GM12873 (cell line): Measurements from ENCODE around the gene PCDHGB7.

Source experiments
- TF ChIP-seq, protein P1 (sequence below): IDR thresholded peaks from 2 replicates; pipeline ENCODE4 v1.5.1; 2012; ENCODE audit warnings: low read depth, mild to moderate bottlenecking, moderate library complexity, low read length, control low read depth; ENCODE audit not compliant: insufficient read depth; ENCODE audit errors: missing control alignments

The PCDHGB7 gene

DNA sequence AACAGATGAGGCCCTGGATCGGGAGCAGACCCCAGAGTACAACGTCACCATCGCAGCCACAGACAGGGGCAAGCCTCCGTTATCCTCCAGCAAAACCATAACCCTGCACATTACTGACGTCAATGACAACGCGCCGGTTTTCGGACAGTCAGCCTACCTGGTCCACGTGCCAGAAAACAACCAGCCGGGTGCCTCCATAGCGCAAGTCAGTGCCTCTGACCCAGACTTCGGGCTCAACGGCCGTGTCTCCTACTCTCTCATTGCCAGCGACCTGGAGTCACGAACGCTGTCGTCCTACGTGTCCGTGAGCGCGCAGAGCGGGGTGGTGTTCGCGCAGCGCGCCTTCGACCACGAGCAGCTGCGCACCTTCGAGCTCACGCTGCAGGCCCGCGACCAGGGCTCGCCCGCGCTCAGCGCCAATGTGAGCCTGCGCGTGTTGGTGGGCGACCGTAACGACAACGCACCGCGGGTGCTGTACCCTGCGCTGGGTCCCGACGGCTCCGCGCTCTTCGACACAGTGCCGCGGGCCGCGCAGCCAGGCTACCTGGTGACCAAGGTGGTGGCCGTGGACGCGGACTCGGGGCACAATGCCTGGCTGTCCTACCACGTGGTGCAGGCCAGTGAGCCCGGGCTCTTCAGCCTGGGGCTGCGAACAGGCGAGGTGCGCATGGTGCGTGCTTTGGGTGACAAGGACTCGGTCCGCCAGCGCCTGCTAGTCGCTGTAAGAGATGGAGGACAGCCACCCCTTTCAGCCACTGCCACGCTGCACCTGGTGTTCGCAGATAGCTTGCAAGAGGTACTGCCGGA is 1.8 kb downstream of the PCDHGB7 start:
- TF ChIP-seq, protein P1, sequence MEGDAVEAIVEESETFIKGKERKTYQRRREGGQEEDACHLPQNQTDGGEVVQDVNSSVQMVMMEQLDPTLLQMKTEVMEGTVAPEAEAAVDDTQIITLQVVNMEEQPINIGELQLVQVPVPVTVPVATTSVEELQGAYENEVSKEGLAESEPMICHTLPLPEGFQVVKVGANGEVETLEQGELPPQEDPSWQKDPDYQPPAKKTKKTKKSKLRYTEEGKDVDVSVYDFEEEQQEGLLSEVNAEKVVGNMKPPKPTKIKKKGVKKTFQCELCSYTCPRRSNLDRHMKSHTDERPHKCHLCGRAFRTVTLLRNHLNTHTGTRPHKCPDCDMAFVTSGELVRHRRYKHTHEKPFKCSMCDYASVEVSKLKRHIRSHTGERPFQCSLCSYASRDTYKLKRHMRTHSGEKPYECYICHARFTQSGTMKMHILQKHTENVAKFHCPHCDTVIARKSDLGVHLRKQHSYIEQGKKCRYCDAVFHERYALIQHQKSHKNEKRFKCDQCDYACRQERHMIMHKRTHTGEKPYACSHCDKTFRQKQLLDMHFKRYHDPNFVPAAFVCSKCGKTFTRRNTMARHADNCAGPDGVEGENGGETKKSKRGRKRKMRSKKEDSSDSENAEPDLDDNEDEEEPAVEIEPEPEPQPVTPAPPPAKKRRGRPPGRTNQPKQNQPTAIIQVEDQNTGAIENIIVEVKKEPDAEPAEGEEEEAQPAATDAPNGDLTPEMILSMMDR = no peak

DNA sequence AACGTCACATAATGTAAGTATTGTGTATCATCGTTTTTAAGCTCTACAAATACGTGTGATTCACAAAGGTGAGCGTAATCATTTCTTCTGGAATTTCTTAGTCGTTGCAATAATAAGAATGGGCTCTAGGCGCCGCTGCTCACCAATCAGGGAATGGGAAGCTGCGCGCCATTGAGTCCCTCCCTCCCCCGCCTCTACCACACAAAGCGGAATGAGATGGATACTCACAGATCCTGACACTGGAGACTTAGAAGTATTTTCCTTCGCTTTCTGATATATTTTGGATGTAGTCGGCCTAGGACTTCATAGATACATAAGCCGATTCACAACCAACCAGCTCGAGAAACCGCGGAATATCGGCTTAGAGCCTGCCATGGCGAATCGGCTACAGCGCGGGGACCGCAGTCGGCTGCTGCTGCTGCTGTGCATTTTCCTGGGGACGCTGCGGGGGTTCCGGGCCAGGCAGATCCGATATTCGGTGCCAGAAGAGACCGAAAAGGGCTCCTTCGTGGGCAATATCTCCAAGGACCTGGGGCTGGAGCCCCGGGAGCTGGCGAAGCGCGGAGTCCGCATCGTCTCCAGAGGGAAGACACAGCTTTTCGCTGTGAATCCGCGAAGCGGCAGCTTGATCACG is 3.5 kb downstream of the PCDHGB7 start, which contains the start of gene PCDHGA11:
PCDHGA11 (plus strand) TSS at position 197 of the 634 bp plus-strand sequence; CDS start at position 374, 177 bp downstream.
- TF ChIP-seq, protein P1 = peak; percentile 37

DNA sequence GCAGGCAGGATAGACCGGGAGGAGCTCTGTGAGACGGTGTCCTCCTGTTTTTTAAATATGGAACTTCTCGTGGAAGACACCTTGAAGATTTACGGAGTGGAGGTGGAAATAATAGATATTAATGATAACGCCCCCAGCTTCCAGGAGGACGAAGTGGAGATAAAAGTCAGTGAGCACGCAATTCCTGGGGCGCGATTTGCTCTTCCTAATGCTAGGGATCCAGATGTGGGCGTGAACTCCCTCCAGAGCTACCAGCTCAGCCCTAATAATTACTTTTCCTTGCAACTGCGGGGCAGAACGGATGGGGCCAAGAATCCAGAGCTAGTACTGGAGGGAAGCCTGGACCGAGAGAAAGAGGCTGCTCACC is 4.0 kb downstream of the PCDHGB7 start:
- TF ChIP-seq, protein P1 = no peak

DNA sequence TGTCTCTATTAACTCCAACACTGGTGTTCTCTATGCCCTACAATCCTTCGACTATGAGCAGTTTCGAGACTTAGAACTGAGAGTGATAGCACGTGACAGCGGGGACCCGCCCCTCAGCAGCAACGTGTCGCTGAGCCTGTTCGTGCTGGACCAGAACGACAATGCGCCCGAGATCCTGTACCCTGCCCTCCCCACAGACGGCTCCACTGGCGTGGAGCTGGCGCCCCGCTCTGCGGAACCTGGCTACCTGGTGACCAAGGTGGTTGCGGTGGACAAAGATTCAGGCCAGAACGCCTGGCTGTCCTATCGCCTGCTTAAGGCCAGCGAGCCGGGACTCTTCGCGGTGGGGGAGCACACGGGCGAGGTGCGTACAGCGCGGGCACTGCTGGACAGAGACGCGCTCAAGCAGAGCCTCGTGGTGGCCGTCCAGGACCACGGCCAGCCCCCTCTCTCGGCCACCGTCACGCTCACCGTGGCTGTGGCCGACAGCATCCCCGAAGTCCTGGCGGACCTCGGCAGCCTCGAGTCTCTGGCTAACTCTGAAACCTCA is 5.3 kb downstream of the PCDHGB7 start:
- TF ChIP-seq, protein P1 = no peak

DNA sequence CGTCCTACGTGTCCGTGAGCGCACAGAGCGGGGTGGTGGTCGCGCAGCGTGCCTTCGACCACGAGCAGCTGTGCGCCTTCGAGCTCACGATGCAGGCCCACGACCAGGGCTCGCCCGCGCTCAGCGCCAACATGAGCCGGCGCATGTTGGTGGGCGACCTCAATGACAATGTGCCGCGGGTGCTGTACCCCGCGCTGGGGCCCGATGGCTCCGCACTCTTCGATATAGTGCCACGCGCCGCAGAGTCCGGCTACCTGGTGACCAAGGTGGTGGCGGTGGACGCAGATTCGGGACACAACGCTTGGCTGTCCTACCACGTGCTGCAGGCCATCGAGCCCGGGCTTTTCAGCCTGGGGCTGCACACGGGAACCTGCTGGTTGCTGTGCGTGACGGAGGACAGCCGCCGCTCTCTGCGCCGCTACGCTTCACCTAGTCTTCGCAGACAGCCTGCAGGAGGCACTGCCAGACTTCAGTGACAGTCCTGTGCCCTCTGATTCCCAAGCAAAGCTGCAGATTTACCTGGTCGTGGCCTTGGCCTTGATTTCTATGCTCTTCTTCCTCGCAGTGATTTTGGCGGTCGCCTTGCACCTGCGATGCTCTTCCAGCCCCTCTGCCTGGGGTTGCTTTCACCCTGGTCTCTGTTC is 10.4 kb downstream of the PCDHGB7 start:
- TF ChIP-seq, protein P1 = no peak

DNA sequence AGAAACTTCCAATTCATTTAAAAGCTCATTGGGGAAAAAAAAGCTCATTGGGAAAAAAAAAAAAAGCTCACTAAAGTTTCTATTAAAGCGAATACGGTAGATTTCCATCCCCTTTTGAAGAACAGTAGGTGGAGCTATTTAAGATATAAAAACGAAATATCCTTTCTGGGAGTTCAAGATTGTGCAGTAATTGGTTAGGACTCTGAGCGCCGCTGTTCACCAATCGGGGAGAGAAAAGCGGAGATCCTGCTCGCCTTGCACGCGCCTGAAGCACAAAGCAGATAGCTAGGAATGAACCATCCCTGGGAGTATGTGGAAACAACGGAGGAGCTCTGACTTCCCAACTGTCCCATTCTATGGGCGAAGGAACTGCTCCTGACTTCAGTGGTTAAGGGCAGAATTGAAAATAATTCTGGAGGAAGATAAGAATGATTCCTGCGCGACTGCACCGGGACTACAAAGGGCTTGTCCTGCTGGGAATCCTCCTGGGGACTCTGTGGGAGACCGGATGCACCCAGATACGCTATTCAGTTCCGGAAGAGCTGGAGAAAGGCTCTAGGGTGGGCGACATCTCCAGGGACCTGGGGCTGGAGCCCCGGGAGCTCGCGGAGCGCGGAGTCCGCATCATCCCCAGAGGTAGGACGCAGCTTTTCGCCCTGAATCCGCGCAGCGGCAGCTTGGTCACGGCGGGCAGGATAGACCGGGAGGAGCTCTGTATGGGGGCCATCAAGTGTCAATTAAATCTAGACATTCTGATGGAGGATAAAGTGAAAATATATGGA is 13.0 kb downstream of the PCDHGB7 start, which contains the start of gene PCDHGA12:
PCDHGA12 (plus strand) TSS at position 176 of the 782 bp plus-strand sequence; CDS start at position 429, 253 bp downstream.
- TF ChIP-seq, protein P1 = peak; percentile 74
